Measurements from ENCODE around the gene LBX2. TPM values are rescaled to one million over a fixed set of nuclear protein-coding genes. Genes with fewer than 3 reads are reported as not detected.

LBX2 gene
- total and polyA plus RNA-seq, 2 of the 4 experiments (the other 2 are of a cell fraction) = 0.18 to 0.62 TPM

DNA sequence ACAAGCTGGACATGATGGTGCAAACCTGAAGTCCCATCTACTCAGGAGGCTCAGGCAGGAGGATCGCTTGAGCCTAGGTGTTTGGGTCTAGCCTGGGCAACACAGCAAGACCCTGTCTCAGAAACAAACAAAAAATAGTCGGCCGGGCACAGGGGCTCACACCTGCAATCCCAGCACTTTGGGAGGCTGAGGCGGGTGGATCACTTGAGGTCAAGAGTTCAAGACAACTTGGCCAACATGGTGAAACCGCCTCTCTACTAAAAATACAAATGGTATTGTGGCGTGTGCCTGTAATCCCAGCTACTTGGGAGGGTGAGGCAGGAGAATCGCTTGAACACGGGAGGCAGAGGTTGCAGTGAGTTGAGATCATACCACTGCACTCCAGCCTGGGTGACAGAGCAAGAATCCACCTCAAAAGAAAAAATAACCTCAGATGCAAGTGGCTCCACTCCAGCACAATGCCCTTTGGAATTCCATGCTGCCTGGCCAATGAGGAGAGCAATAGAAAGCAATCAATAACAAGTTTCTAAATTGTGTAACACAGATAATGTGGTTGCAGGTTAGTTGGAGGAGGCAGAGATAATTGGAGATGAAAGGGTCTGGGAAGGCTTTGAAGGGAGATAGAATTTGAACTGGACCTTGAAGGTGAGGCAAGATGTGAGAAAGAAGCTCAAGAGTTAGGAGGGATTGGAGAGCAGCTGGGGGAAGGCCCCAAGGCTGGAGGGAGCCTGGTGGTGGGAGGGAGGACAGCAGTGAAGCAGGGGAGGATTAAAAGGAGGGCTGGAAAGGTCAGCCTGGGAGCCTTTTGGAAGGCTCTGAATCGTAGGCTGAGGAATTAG lies 10.5 kb downstream of the LBX2 start:
- H3K56ac ChIP-seq (ENCODE audit: extremely low read depth, insufficient read depth, low read length) = no peak overlapping the region
- H4K20me1 ChIP-seq (ENCODE audit: insufficient read depth, low read length) = no peaks in the 10 kb centered on the region; the same call in 1 of the 2 replicates
- no peak overlapping the region for H3K14ac ChIP-seq (replicated peaks; ENCODE audit: low read depth, low read length)
- ChIA-PET CTCF (interaction anchor here (0.5 kb wide), 1 partner anchor 12 kb away, joined by 3 read pairs; no protein-coding TSS in a partner anchor), POLR2A (ENCODE audit: unreplicated experiment) (no interaction called here)
- 0 out of 2 replicates have a peak overlapping the region, but pooled peaks have one; percentile 25 for H3K4ac ChIP-seq (ENCODE audit: low read depth, low read length)
- no peak for DNase-seq
- ATAC-seq (ENCODE audit: low read depth) = no peak
- H2AK9ac ChIP-seq (replicated peaks; ENCODE audit: low read depth, low read length, poor library complexity) = no peak overlapping the region
- H3K9me1 ChIP-seq (ENCODE audit: insufficient read depth, low read length) = peaks cover 9% of the 10 kb centered on the region; the same call in 1 of the 2 replicates
- H2BK120ac ChIP-seq (ENCODE audit: low read depth, low read length) = peak overlapping the region; percentile 3; the same call in 1 of the 2 replicates
- in situ Hi-C loops (cut with MboI; ENCODE audit: low sequenced_read_pairs) = loop anchor here (25.0 kb wide), 1 partner anchor 373 kb away; no protein-coding TSS in a partner anchor
- H3K4me2 ChIP-seq (ENCODE audit: low read depth, low read length) = peak overlapping the region; percentile 55; the same call in 1 of the 2 replicates
- H3K9me3 ChIP-seq (ENCODE audit: control insufficient read depth, insufficient read depth, low read length) = no peaks in the 10 kb centered on the region
- H2AFZ ChIP-seq (replicated peaks; ENCODE audit: low read length, poor library complexity) = no peak overlapping the region
- no peak overlapping the region for H4K5ac ChIP-seq (ENCODE audit: low read depth, low read length)
- peaks cover 15 to 43% of the 10 kb centered on the region in 2 experiments for H3K79me1 ChIP-seq (ENCODE audit: low read depth in 1 of 2, low read length in 2 of 2)
- no peak overlapping the region for H3K18ac ChIP-seq (ENCODE audit: low read depth, low read length)
- peak overlapping the region; percentile 38; the same call in 1 of the 2 replicates for H3K27ac ChIP-seq (ENCODE audit: insufficient read depth, low read length)
- peak overlapping the region in 1 of 2 experiments; percentile 70; a peak in 2 of 4 replicates for H4K8ac ChIP-seq (ENCODE audit: low read depth in 2 of 2, low read length in 2 of 2)
- H2BK20ac ChIP-seq (ENCODE audit: low read depth, low read length) = peak overlapping the region; percentile 24; the same call in 1 of the 2 replicates
- H3K4me3 ChIP-seq (ENCODE audit: insufficient read depth, low read depth, low read length) = no peak overlapping the region
- no peak overlapping the region for H3K23ac ChIP-seq (ENCODE audit: low read depth, low read length)
- H3K27me3 ChIP-seq (ENCODE audit: control insufficient read depth, insufficient read depth, low read length) = no peaks in the 10 kb centered on the region
- TF ChIP-seq, protein P1, sequence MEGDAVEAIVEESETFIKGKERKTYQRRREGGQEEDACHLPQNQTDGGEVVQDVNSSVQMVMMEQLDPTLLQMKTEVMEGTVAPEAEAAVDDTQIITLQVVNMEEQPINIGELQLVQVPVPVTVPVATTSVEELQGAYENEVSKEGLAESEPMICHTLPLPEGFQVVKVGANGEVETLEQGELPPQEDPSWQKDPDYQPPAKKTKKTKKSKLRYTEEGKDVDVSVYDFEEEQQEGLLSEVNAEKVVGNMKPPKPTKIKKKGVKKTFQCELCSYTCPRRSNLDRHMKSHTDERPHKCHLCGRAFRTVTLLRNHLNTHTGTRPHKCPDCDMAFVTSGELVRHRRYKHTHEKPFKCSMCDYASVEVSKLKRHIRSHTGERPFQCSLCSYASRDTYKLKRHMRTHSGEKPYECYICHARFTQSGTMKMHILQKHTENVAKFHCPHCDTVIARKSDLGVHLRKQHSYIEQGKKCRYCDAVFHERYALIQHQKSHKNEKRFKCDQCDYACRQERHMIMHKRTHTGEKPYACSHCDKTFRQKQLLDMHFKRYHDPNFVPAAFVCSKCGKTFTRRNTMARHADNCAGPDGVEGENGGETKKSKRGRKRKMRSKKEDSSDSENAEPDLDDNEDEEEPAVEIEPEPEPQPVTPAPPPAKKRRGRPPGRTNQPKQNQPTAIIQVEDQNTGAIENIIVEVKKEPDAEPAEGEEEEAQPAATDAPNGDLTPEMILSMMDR (conservative IDR thresholded peaks at IDR 0.05; ENCODE audit: low read depth, low read length) = no peak
- TF ChIP-seq POLR2A (IDR thresholded peaks at IDR 0.05; ENCODE audit: low read depth, low read length) = no peak
- no peak for TF ChIP-seq RFX5 (IDR thresholded peaks at IDR 0.05; ENCODE audit: low read depth, low read length)
- TF ChIP-seq, protein P2, sequence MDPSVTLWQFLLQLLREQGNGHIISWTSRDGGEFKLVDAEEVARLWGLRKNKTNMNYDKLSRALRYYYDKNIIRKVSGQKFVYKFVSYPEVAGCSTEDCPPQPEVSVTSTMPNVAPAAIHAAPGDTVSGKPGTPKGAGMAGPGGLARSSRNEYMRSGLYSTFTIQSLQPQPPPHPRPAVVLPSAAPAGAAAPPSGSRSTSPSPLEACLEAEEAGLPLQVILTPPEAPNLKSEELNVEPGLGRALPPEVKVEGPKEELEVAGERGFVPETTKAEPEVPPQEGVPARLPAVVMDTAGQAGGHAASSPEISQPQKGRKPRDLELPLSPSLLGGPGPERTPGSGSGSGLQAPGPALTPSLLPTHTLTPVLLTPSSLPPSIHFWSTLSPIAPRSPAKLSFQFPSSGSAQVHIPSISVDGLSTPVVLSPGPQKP (IDR thresholded peaks at IDR 0.05; ENCODE audit: borderline replicate concordance, low read depth, low read length) = no peak
- TF ChIP-seq MAZ (IDR thresholded peaks at IDR 0.05; ENCODE audit: borderline replicate concordance, low read depth, low read length) = no peak
- no peak for TF ChIP-seq FOS (IDR thresholded peaks at IDR 0.05; ENCODE audit: low read depth, low read length)
- TF ChIP-seq MAFK (IDR thresholded peaks at IDR 0.05; ENCODE audit: low read depth, low read length) = no peak
- no peak for TF ChIP-seq RCOR1 (IDR thresholded peaks at IDR 0.05; ENCODE audit: insufficient replicate concordance, low read length)
- TF ChIP-seq, protein P3, sequence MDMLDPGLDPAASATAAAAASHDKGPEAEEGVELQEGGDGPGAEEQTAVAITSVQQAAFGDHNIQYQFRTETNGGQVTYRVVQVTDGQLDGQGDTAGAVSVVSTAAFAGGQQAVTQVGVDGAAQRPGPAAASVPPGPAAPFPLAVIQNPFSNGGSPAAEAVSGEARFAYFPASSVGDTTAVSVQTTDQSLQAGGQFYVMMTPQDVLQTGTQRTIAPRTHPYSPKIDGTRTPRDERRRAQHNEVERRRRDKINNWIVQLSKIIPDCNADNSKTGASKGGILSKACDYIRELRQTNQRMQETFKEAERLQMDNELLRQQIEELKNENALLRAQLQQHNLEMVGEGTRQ (IDR thresholded peaks at IDR 0.05; ENCODE audit: low read depth, low read length) = no peak
- 0 out of 2 replicates have a peak overlapping the region, but pooled peaks have one; percentile 26 for H4K91ac ChIP-seq (ENCODE audit: insufficient read depth, low read depth, low read length)
- intact Hi-C loops (cut with micrococcal nuclease) = no loop called here
- peak overlapping the region; percentile 61; the same call in 1 of the 2 replicates for H2AK5ac ChIP-seq (ENCODE audit: low read depth, low read length)
- dilution Hi-C loops (cut with HindIII; ENCODE audit: low sequenced_read_pairs, unreplicated experiment) = no loop called here
- BruUV-seq (replicated peaks) = no TSS peak
- peak overlapping the region; percentile 61; the same call in 1 of the 3 replicates for H2BK15ac ChIP-seq (ENCODE audit: low read depth, low read length)
- 93% methylated on average over 3 of the region's 9 CpGs; no CpG with 5 or more reads in 1 of the 2 experiments for WGBS, 2 experiments (ENCODE audit: extremely low coverage in 2 of 2, insufficient read length in 1 of 2)
- H3K36me3 ChIP-seq (ENCODE audit: control insufficient read depth, insufficient read depth, low read length) = peaks cover 43% of the 10 kb centered on the region
- no peak overlapping the region for H3K9ac ChIP-seq (ENCODE audit: low read depth, low read length)
- no peak overlapping the region for H2BK5ac ChIP-seq (ENCODE audit: low read depth, low read length, poor library complexity, severe bottlenecking)
- peaks cover 5% of the 10 kb centered on the region; the same call in 1 of the 2 replicates for H3K4me1 ChIP-seq (ENCODE audit: control insufficient read depth, insufficient read depth, low read length)
